HG03025 (cell line): ENCODE data around the gene DERA.
"Not testable (repeated sequence)": the region's sequence is repeated elsewhere in the genome, so short reads cannot be mapped to it uniquely, and the experiment has no call there.

ENCODE experiments used
- ATAC-seq: cut with Tn5 transposase; IDR thresholded peaks from one replicate; pipeline ENCODE4 v1.9.1; 2021; ENCODE audit warnings: mild to moderate bottlenecking, moderate library complexity; ENCODE audit not compliant: unreplicated experiment, low FRiP score

The DERA gene

DNA sequence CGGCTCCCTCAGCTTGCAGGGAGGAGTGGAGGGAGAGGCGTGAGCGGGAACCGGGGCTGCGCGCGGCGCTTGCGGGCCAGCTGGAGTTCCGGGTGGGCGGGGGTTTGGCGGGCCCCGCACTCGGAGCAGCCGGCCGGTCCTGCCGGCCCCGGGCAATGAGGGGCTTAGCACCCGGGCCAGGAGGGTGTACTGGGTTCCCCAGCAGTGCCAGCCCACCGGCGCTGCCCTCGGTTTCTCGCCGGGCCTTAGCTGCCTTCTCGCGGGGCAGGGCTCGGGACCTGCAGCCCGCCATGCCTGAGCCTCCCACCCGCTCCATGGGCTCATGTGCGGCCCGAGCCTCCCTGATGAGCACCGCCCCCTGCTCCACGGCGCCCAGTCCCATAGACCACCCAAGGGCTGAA, 146.2 kb downstream of the DERA start:
- ATAC-seq: not testable (repeated sequence)

DNA sequence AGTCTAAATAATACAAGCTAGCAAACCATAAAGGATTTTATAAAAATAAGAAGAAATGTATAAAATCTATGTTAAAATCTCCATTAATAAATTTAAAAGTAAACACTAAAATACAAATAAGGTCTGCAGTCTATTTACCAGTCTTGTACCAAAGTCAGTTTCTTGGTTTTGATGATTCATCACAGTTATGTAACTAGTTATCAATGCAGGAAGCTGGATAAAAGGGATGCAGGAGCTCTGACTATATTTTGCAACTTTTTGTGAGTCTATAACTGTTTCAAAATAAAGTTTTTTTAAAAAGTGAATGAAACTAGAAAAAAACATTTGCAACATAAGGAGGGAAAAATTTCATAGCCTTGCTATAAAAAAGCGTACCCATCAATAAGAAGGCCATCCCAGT, 151.5 kb downstream of the DERA start:
- ATAC-seq: no peak

DNA sequence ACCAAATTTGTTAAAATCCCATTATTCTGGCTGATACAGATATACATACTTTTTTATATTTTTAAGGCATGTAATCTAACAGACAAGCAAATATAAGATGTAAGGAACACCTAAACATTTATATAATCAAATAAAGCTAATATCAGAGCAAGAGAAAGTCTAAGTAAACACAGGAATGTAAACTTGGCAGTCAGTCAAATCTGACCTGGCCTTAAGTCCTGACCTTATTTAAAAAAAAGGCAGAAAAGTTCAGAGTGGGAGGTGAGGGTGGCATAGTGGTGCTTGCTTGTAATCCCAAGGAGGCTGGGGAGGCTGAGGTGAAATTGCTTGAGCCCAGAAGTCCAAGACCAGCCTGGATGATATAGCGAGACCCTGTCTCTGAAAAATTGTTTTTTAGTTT, 152.6 kb downstream of the DERA start:
- ATAC-seq: no peak

DNA sequence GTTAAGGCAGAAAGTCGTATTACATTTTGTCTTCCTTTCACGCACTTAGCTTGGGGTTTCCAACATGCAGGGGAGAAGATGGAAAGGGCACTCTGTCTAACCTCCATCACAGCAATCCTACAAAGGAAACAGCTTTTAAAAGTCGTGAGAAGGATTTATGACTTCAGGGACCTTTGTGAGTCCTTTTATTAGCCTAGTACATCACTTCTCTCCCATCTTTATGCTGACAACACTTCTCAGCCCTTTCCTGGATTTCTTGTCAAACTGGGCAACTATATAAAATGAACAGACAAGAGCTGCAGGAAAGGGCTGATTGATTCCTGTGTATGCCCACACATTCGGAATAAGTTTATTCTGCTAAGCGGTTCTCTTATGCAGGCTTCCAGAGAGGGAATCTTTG, 159.0 kb downstream of the DERA start:
- no peak for ATAC-seq

DNA sequence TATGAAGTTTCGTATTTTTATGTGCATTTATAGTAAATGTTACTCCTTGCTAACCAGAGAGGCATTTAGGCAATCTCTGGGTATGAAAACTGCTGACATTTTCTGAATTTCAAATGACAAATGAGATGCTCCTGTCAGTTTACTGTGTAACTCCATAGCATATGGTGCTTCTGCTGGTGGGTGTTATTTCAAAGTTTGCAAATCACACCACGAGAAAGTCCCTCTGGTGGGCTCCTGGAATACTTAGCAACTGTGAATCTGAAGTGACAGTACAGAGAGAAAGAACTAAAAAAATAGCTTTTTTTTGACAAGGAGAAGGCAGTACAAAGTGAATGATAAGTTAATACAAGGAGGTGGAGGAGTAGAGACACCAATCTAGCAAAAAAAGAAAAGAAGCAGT, 161.5 kb downstream of the DERA start:
- ATAC-seq: no peak

DNA sequence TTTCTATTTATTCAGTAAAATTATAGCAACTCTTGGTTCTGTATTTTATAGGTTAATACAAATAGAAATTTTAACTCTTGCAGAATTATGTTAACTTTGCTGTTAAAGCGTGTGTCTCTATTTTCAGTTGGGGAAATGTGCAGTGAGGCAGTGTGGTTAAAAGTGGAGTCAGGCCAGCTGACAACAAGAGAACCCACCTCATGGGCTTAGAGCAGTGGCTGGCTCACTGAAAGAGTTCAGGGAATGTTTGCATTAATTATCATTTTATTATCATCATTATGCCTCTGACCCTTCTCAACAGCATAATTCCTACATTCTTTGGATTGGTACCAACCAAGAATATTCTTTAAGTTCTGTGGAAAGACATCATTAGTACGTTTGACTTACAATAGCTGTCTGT, 163.8 kb downstream of the DERA start:
- no peak for ATAC-seq

DNA sequence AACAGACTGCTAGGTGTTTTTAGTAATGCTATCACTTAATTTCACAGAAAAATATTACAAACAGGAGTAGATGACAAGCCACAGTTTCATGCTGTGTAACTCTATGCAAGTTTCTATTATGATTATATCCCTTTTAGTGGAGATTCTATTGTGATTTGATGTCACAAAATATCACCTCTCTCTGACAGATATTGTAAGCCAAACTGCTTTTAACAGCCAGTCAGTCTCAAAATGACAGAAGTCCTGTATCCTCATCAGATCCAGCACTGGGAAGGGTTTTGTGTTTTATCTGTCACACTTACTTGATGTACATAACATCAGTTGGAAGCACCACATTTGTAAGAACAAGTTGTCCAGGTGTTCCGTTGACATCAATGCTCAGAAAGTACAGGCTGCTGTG, 164.8 kb downstream of the DERA start:
- ATAC-seq: no peak

DNA sequence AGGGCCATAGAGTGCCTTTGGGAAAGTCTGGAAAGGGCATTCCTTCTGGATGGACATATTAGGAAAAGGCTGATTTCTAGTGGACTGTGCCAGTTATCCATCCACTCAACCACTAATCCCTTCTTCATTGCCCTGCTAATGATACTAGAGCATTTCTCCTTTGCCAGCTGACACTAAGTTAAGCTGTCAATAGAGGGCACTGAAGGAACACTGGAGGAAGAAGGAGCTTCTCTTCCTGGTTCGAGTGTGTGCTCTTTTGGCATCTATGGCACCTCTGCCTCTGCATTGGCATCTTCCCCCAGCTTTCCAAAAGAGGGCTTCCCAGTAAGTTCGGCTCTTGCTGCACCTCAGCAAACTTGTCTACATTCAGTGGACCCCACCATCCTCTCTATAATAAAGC, 165.4 kb downstream of the DERA start:
- ATAC-seq: no peak

DNA sequence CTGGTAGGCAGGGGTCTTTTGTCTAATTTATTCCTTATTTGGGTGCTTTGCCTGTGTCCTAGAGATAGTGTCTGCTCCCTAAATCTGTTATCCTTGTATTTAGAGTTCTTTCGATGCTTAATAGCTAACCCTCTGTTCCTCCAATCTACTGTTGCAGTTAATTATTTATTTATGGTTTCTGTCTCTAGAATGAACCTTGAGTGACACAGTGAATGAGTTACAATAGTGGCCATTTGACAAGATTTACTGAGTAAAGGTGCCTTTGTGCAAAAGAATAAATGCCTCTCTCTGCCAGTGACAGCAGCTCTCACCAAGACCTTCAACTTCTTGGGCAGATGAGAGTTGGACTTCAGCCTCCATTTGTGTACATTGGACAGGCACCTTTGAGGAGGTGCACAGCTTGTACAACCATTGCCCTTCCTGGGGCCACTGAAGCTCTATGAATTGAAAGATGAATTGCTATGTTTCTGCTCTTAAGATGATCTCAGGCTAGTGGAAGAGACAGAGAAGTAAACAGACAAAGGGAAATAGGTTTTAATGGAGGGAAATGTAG, 165.9 kb downstream of the DERA start:
- no peak for ATAC-seq

DNA sequence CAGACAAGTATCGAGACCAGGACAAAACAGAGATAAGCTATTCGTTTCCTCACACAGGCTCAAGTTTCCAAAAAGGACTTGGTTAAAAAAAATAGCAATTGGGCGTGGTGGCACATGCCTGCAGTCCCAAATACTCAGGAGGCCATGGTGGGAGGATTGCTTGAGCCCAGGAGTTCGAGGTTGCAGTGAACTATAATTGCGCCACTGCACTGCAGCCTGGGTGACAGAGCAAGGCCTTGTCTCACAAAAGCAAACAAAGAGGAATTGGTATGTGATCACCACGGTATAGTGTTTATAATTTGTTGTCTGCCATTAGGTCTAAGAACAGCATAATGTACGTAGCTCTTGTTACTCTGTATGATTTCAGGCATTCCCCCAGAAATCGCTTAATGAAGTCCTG, 175.3 kb downstream of the DERA start:
- ATAC-seq: no peak

DNA sequence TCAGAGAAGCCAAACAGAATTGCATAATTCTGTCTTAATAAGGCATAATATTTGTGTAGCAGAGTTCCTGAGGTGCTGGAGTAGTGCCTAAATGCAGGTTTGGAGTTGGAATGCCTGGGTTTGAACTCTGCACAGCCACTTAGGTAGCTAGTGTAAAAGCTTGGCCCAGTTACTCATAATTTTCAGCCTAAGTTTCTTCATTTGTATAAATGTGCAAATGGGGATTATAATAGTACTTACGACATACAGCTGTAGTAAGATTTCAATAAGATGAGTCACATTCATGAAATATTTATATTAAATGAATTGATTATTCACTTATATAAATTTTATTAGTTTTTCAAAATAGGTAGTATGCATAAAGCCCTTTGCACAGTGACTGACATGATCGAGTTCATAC, 175.8 kb downstream of the DERA start:
- no peak for ATAC-seq
